Loucy (cell line): ENCODE measurements around the gene CHMP3.
"Not testable (repeated sequence)": the region's sequence is repeated elsewhere in the genome, so short reads cannot be mapped to it uniquely, and the experiment has no call there.

Experiments
- H2AFZ ChIP-seq: fragments of 200-600 bp; sonication (generic); 2 replicates; pipeline ENCODE4 v1.6.0; 2016; ENCODE audit warnings: antibody characterized with exemption, mild to moderate bottlenecking, low read length, moderate library complexity
- H3F3A ChIP-seq: fragments of 200-600 bp; 2 replicates; pipeline ENCODE4 v1.6.0; 2016; ENCODE audit warnings: antibody characterized with exemption, low read depth, mild to moderate bottlenecking
- H3K27me3 ChIP-seq: fragments of 200-600 bp; sonication (generic); 2 replicates; pipeline ENCODE4 v1.6.1; 2014; ENCODE audit warnings: low read length, mild to moderate bottlenecking; ENCODE audit not compliant: insufficient read depth, poor library complexity, severe bottlenecking
- H3K36me3 ChIP-seq: fragments of 200-600 bp; sonication (generic); 2 replicates; pipeline ENCODE4 v1.6.1; 2016; ENCODE audit warnings: low read length; ENCODE audit not compliant: insufficient read depth
- H3K4me1 ChIP-seq: fragments of 200-600 bp; sonication (generic); 2 replicates; pipeline ENCODE4 v1.5.1; 2014; ENCODE audit warnings: low read length, mild to moderate bottlenecking; ENCODE audit not compliant: insufficient read depth, poor library complexity, severe bottlenecking
- H3K4me2 ChIP-seq: fragments of 200-600 bp; sonication (generic); 2 replicates; pipeline ENCODE4 v1.6.0; 2014; ENCODE audit warnings: antibody characterized with exemption, low read length, low read depth, mild to moderate bottlenecking; ENCODE audit not compliant: poor library complexity, severe bottlenecking
- H3K4me3 ChIP-seq: fragments of 200-600 bp; sonication (generic); 2 replicates; pipeline ENCODE4 v1.5.1; 2014; ENCODE audit warnings: low read length, mild to moderate bottlenecking, mixed read lengths; ENCODE audit not compliant: poor library complexity, severe bottlenecking
- H3K79me2 ChIP-seq: fragments of 200-600 bp; sonication (generic); 2 replicates; pipeline ENCODE4 v1.6.1; 2014; ENCODE audit warnings: low read length; ENCODE audit not compliant: insufficient read depth
- H3K9ac ChIP-seq: fragments of 200-600 bp; sonication (generic); 2 replicates; pipeline ENCODE4 v1.6.0; 2014; ENCODE audit warnings: mild to moderate bottlenecking, low read depth, low read length, moderate library complexity; ENCODE audit not compliant: poor library complexity, severe bottlenecking
- H3K9me2 ChIP-seq: fragments of 200-600 bp; sonication (generic); replicated peaks from 2 replicates; pipeline ENCODE4 v1.6.1; 2016; ENCODE audit warnings: low read depth, low read length, mixed read lengths
- H3K9me3 ChIP-seq: fragments of 200-600 bp; sonication (generic); 2 replicates; pipeline ENCODE4 v1.6.1; 2014; ENCODE audit warnings: mild to moderate bottlenecking, antibody characterized with exemption, low read length, low read depth; ENCODE audit not compliant: insufficient read depth
- H4K20me1 ChIP-seq: fragments of 200-600 bp; sonication (generic); 2 replicates; pipeline ENCODE4 v1.6.0; 2014; ENCODE audit warnings: antibody characterized with exemption, low read length, mild to moderate bottlenecking; ENCODE audit not compliant: insufficient read depth, poor library complexity, severe bottlenecking
- EZH2phosphoT487 ChIP-seq: fragments of 200-600 bp; IDR thresholded peaks from 2 replicates; pipeline ENCODE4 v1.6.1; 2018; ENCODE audit warnings: antibody characterized with exemption, mild to moderate bottlenecking, moderate library complexity, borderline replicate concordance
- TF ChIP-seq, protein P1 (sequence below): fragments of 200-600 bp; sonication (generic); conservative IDR thresholded peaks from 2 replicates; pipeline ENCODE4 v1.5.1; 2014; ENCODE audit warnings: mild to moderate bottlenecking, antibody characterized with exemption, low read length

The CHMP3 gene

GRCh38 chr2:86556508-86556907 lies 6.7 kb downstream of the CHMP3 start:
- no peaks in the 10 kb centered on the region for H3K36me3 ChIP-seq
- no peaks in the 10 kb centered on the region for H3K9me3 ChIP-seq
- no peak overlapping the region for H3K9ac ChIP-seq
- TF ChIP-seq, protein P1, sequence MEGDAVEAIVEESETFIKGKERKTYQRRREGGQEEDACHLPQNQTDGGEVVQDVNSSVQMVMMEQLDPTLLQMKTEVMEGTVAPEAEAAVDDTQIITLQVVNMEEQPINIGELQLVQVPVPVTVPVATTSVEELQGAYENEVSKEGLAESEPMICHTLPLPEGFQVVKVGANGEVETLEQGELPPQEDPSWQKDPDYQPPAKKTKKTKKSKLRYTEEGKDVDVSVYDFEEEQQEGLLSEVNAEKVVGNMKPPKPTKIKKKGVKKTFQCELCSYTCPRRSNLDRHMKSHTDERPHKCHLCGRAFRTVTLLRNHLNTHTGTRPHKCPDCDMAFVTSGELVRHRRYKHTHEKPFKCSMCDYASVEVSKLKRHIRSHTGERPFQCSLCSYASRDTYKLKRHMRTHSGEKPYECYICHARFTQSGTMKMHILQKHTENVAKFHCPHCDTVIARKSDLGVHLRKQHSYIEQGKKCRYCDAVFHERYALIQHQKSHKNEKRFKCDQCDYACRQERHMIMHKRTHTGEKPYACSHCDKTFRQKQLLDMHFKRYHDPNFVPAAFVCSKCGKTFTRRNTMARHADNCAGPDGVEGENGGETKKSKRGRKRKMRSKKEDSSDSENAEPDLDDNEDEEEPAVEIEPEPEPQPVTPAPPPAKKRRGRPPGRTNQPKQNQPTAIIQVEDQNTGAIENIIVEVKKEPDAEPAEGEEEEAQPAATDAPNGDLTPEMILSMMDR: no peak
- TF ChIP-seq EZH2phosphoT487: no peak
- H3K4me2 ChIP-seq: no peak overlapping the region
- peaks cover 62% of the 10 kb centered on the region for H3K79me2 ChIP-seq
- no peaks in the 10 kb centered on the region for H3K9me2 ChIP-seq
- peaks cover 13% of the 10 kb centered on the region for H4K20me1 ChIP-seq
- no peaks in the 10 kb centered on the region for H3F3A ChIP-seq
- no peak overlapping the region for H2AFZ ChIP-seq
- H3K4me3 ChIP-seq: no peak overlapping the region
- H3K27me3 ChIP-seq: no peaks in the 10 kb centered on the region
- H3K4me1 ChIP-seq: peaks cover 25% of the 10 kb centered on the region

- H3K79me2 ChIP-seq: peaks cover 39% of the 10 kb centered on the region; the same call in 1 of the 2 replicates
- no peak overlapping the region for H3K9ac ChIP-seq
- H3K9me2 ChIP-seq: no peaks in the 10 kb centered on the region
- H3F3A ChIP-seq: no peaks in the 10 kb centered on the region
- peaks cover 13% of the 10 kb centered on the region for H4K20me1 ChIP-seq
- H3K36me3 ChIP-seq: no peaks in the 10 kb centered on the region
- H3K4me1 ChIP-seq: peaks cover under 1% of the 10 kb centered on the region
- H2AFZ ChIP-seq: no peak overlapping the region
- TF ChIP-seq EZH2phosphoT487: no peak
- TF ChIP-seq, protein P1: no peak
- H3K4me3 ChIP-seq: no peak overlapping the region
- H3K4me2 ChIP-seq: no peak overlapping the region
- 0 out of 2 replicates have a peak, but pooled peaks cover under 1% of the 10 kb centered on the region for H3K9me3 ChIP-seq
- no peaks in the 10 kb centered on the region for H3K27me3 ChIP-seq
Observed at GRCh38 chr2:86552889-86553288, 10.4 kb downstream of the CHMP3 start.

DNA sequence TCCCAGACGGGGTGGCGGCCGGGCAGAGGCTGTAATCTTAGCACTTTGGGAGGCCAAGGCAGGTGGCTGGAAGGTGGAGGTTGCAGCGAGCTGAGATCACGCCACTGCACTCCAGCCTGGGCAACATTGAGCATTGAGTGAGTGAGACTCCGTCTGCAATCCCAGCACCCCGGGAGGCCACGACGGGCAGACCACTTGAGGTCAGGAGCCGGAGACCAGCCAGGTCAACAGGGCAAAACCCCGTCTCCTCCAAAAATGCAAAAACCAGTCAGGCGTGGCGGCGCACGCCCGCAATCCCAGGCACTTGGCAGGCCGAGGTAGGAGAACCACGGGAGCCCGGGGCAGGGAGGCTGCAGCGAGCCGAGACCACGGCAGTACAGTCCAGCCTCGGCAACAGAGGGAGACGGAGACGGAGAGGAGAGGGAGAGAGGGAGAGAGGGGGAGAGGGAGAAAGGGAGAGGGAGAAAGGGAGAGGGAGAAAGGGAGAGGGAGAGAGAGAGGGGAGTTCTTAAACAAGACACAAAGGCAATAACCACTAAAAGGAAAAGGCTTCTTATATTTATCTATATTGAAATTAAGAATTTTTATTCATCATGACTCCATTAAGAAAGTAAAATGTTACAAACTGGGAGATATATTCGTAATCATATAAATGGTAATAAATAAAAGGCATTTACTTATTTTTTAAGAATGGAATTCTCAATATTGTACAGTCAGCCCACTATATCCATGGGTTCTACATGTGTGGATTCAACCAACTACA lies 13.1 kb downstream of the CHMP3 start:
- H3K4me1 ChIP-seq, H3K27me3 ChIP-seq, H3K9ac ChIP-seq, H3K9me2 ChIP-seq, H3K36me3 ChIP-seq, H2AFZ ChIP-seq, H4K20me1 ChIP-seq, H3K4me3 ChIP-seq, H3F3A ChIP-seq, H3K4me2 ChIP-seq, H3K9me3 ChIP-seq: not testable (repeated sequence)
- peaks cover 19% of the 10 kb centered on the region; the same call in 1 of the 2 replicates for H3K79me2 ChIP-seq

DNA sequence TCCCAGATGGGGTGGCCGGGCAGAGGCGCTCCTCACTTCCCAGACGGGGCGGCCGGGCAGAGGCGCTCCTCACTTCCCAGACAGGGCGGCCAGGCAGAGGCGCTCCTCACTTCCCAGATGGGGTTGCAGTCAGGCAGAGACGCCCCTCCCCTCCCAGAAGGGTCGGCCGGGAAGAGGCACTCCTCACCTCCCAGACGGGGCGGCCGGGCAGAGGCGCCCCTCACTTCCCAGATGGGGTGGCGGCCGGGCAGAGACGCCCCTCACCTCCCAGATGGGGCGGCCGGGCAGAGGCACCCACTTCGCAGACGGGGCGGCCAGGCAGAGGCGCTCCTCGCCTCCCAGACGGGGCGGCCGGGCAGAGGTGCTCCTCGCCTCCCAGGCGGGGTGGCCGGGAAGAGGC lies 13.8 kb downstream of the CHMP3 start:
- not testable (repeated sequence) for H3K4me2 ChIP-seq, H3K36me3 ChIP-seq, H3K4me3 ChIP-seq, H3K9me3 ChIP-seq, H3F3A ChIP-seq, H3K27me3 ChIP-seq, H3K9me2 ChIP-seq, H3K4me1 ChIP-seq, H2AFZ ChIP-seq, H4K20me1 ChIP-seq, H3K9ac ChIP-seq
- H3K79me2 ChIP-seq: peaks cover 19% of the 10 kb centered on the region; the same call in 1 of the 2 replicates

GRCh38 chr2:86548913-86549396 lies 14.3 kb downstream of the CHMP3 start:
- not testable (repeated sequence) for H3K4me1 ChIP-seq, H3K9me2 ChIP-seq, H3F3A ChIP-seq, H3K4me2 ChIP-seq, H3K9ac ChIP-seq, H2AFZ ChIP-seq, H3K9me3 ChIP-seq, H3K27me3 ChIP-seq, H3K36me3 ChIP-seq, H3K4me3 ChIP-seq, H4K20me1 ChIP-seq
- H3K79me2 ChIP-seq: peaks cover 19% of the 10 kb centered on the region; the same call in 1 of the 2 replicates
